BJ (cell line): ENCODE results near the gene GEMIN4. TPM values are rescaled to one million over a fixed set of nuclear protein-coding genes. Genes with fewer than 3 reads are reported as not detected.

Experiments
- CTCF ChIA-PET: fragments of 350-600 bp; formaldehyde crosslinking; extraction: SDS; loops from one replicate; lab custom pipeline; 2021; ENCODE audit warnings: antibody characterized with exemption, inconsistent platforms; lab: Yijun Ruan, JAX
- POLR2A ChIA-PET: fragments of 300-600 bp; sonication (Branson Sonifier 250); formaldehyde crosslinking; extraction: SDS; loops from one replicate; lab custom pipeline; 2021; ENCODE audit warnings: antibody characterized with exemption; lab: Charles Lee
- DNase-seq: peaks from one replicate; pipeline ENCODE4 v3.0.0-alpha.2; 2011; ENCODE audit warnings: low read depth
- H3K27me3 ChIP-seq: 2 replicates; pipeline ENCODE4 v1.6.0; 2011; ENCODE audit warnings: low read length; ENCODE audit not compliant: control insufficient read depth, insufficient read depth
- H3K36me3 ChIP-seq: 2 replicates; pipeline ENCODE4 v1.5.1; 2011; ENCODE audit warnings: low read length; ENCODE audit not compliant: control insufficient read depth, insufficient read depth
- H3K4me3 ChIP-seq: 2 replicates; pipeline ENCODE4 v1.5.1; 2011; ENCODE audit warnings: low read depth, mild to moderate bottlenecking, control low read depth, low read length
- polyA plus RNA-seq: library from polyadenylated mRNA; depleted of rRNA; stranded (reverse); fragments of >200 nt; gene quantifications from 2 replicates; pipeline ENCODE4 v1.2.3, GENCODE V29; 2011
- TF ChIP-seq, protein P1 (sequence below): IDR thresholded peaks from 2 replicates; pipeline ENCODE4 v1.5.1; 2011; ENCODE audit warnings: low read depth, mild to moderate bottlenecking, control low read depth, inconsistent platforms, low read length, moderate library complexity; ENCODE audit not compliant: insufficient read depth

Gene GEMIN4
- polyA plus RNA-seq, 1 experiment, result 15.7 TPM

DNA sequence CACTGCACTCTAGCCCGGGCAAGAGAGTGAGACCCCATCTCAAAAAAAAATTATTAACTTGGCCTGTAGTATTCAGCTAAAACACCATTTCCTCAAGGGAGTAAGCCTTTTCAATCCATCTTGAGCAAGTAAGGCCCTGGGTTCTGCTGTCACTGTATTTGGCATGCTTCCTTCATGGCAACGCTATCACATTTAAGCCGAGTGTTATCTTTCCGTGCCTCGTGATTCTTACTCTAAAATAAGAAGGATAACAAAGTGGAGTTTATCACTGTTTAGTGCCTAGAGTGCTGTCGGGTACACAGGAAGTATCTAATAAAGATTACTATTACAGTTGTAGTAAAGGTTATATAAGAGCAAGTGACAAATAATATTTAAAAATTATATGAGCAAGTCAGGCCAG, 46.2 kb downstream of the GEMIN4 start:
- Histone ChIP-seq H3K27me3 (no peaks in the 10 kb centered on the region), H3K4me3 (no peak overlapping the region), H3K36me3 (peaks cover 8% of the 10 kb centered on the region)
- ChIA-PET POLR2A (no interaction called here), CTCF (interaction anchor here (2.2 to 17.0 kb wide), 3 partner anchors 275 to 294 kb away, joined by 6 to 230 read pairs (median 17); partner anchors contain the start of genes NXN and TIMM22)
- no peak for DNase-seq
- TF ChIP-seq, protein P1, sequence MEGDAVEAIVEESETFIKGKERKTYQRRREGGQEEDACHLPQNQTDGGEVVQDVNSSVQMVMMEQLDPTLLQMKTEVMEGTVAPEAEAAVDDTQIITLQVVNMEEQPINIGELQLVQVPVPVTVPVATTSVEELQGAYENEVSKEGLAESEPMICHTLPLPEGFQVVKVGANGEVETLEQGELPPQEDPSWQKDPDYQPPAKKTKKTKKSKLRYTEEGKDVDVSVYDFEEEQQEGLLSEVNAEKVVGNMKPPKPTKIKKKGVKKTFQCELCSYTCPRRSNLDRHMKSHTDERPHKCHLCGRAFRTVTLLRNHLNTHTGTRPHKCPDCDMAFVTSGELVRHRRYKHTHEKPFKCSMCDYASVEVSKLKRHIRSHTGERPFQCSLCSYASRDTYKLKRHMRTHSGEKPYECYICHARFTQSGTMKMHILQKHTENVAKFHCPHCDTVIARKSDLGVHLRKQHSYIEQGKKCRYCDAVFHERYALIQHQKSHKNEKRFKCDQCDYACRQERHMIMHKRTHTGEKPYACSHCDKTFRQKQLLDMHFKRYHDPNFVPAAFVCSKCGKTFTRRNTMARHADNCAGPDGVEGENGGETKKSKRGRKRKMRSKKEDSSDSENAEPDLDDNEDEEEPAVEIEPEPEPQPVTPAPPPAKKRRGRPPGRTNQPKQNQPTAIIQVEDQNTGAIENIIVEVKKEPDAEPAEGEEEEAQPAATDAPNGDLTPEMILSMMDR, result no peak

GRCh38 chr17:705011-705410, 47.1 kb downstream of the GEMIN4 start:
- no peak overlapping the region for H3K4me3 ChIP-seq
- ChIA-PET POLR2A (no interaction called here), CTCF (interaction anchor here (0.5 to 17.0 kb wide), 6 partner anchors 8 to 293 kb away, joined by 3 to 230 read pairs (median 4); partner anchors contain the start of genes NXN and TIMM22)
- H3K36me3 ChIP-seq, result peaks cover 8% of the 10 kb centered on the region
- TF ChIP-seq, protein P1, result no peak
- no peaks in the 10 kb centered on the region for H3K27me3 ChIP-seq
- no peak for DNase-seq

DNA sequence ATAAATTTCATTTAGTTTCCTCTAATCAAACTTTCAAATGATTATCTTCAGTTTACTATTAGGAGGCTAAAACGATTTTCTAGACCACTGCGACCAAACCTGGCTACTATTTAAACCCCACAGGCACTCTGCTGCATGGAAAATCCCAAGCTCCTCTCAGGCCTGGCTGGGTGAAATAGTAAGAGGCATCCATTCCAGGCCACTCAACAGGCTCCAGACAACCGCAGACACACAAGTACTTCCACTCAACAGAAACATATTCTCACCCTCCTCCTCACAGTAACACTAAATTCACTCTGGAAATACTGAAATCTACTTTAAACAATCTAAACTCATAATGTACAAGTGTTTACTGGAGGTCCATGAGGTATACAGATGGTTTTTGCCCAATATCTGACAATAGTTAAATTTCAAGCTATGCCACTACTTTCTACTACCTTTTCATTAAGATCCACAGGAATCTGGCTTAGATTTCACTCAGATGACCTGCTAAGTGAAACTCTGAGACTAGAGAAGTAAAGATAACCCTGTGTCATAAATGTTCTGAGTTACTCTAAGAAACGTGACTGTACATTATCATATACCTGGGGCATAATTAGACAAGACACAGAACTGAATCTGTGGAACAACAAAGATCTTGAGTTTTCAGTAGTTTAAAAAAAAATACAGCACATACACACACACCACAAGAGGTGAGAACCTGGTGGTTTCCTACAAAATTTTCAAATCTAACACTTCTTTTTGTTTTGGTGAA, 47.8 kb downstream of the GEMIN4 start:
- no peak overlapping the region for H3K4me3 ChIP-seq
- DNase-seq, result no peak
- ChIA-PET POLR2A (interaction anchor here (0.7 kb wide), 1 partner anchor 146 kb away, joined by 3 read pairs; no protein-coding TSS in a partner anchor), CTCF (interaction anchor here (0.8 to 17.0 kb wide), 9 partner anchors 8 to 293 kb away, joined by 3 to 230 read pairs (median 4); partner anchors contain the start of genes NXN and TIMM22)
- no peaks in the 10 kb centered on the region for H3K27me3 ChIP-seq
- peaks cover 6% of the 10 kb centered on the region for H3K36me3 ChIP-seq
- TF ChIP-seq, protein P1, result no peak

DNA sequence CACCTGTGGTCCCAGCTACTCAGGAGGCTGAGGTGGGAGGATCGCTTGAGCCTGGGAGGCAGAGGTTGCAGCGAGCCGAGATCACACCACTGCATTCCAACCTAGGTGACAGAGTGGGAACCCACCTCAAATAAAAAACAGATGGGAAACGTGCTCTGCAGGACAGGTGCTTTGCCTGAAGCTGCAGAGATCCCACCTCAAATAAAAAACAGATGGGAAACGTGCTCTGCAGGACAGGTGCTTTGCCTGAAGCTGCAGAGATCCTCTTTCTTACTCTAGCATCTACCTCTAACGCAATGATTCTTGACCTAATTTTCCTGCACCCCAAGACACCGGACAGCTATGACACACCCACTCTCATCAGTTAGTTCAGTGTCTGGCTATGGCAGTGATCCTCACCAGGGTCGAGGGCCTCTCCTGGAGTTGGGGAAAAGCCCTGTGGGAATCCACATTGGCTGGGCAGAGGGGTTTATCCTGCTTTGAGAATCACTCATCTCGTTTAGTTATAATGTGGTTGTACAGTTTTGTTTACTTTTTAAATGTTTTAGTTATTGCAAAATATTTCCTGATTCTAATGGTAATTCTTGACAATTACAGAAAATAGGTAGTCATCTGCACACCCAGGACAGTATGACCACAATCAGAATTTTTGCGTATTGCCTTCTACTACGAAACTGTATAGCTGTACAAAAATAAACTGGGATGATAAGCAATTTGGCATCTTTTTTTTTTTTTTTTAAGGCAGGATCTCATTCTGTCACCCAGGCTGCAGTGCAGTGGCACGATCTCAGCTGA, 48.8 kb downstream of the GEMIN4 start:
- Histone ChIP-seq H3K27me3 (no peaks in the 10 kb centered on the region), H3K36me3 (peaks cover 3% of the 10 kb centered on the region; the same call in 1 of the 2 replicates), H3K4me3 (no peak overlapping the region)
- CTCF ChIA-PET, result interaction anchor here (0.6 to 17.0 kb wide), 10 partner anchors 28 to 558 kb away, joined by 3 to 230 read pairs (median 3); partner anchors contain the start of genes NXN and TIMM22
- POLR2A ChIA-PET, result no interaction called here
- TF ChIP-seq, protein P1, result no peak
- no peak for DNase-seq
